SJCRH30 (cell line): ENCODE results near the gene BIRC6. TPM values are rescaled to one million over a fixed set of nuclear protein-coding genes. Genes with fewer than 3 reads are reported as not detected.

Source experiments
- DNase-seq, 2 experiments: peaks; one replicate each; pipeline ENCODE4 v3.0.0-alpha.2; 2015 to 2020
- H3K27ac ChIP-seq: fragments of 250-450 bp; sonication (Bioruptor Pico); 2 replicates; pipeline ENCODE4 v1.5.1; 2020; ENCODE audit warnings: mild to moderate bottlenecking, moderate library complexity
- H3K27me3 ChIP-seq: fragments of 250-450 bp; sonication (Bioruptor Pico); 2 replicates; pipeline ENCODE4 v1.5.1; 2020; ENCODE audit warnings: mild to moderate bottlenecking, moderate library complexity
- H3K36me3 ChIP-seq: fragments of 250-450 bp; sonication (Bioruptor Pico); 2 replicates; pipeline ENCODE4 v1.5.1; 2020; ENCODE audit warnings: mild to moderate bottlenecking, moderate library complexity
- H3K4me1 ChIP-seq: fragments of 250-450 bp; sonication (Bioruptor Pico); 2 replicates; pipeline ENCODE4 v1.5.1; 2020; ENCODE audit warnings: mild to moderate bottlenecking, moderate library complexity
- H3K4me3 ChIP-seq: fragments of 250-450 bp; sonication (Bioruptor Pico); 2 replicates; pipeline ENCODE4 v1.5.1; 2020; ENCODE audit warnings: mild to moderate bottlenecking, moderate library complexity
- H3K9me3 ChIP-seq: fragments of 250-450 bp; sonication (Bioruptor Pico); replicated peaks from 2 replicates; pipeline ENCODE4 v1.5.1; 2020; ENCODE audit warnings: mild to moderate bottlenecking, moderate library complexity
- total RNA-seq: library from RNA; depleted of rRNA; stranded (reverse); fragments of >200 nt; shearing (Covaris generic); gene quantifications from 2 replicates; pipeline ENCODE4 v1.2.3, GENCODE V29; 2014

The BIRC6 gene
- total RNA-seq, 1 experiment from 2014 or later = 113 TPM

- Histone ChIP-seq H3K27ac (no peak overlapping the region), H3K27me3 (no peaks in the 10 kb centered on the region), H3K4me1 (no peaks in the 10 kb centered on the region), H3K9me3 (no peaks in the 10 kb centered on the region), H3K4me3 (no peak overlapping the region), H3K36me3 (peaks cover 28% of the 10 kb centered on the region)
- peak in 1 of 2 experiments; percentile 72 for DNase-seq
These were observed 197.1 kb downstream of the BIRC6 start for GRCh38 chr2:32553829-32554432.

- Histone ChIP-seq H3K36me3 (peaks cover 23% of the 10 kb centered on the region), H3K27ac (no peak overlapping the region), H3K4me1 (no peaks in the 10 kb centered on the region), H3K4me3 (no peak overlapping the region), H3K9me3 (no peaks in the 10 kb centered on the region), H3K27me3 (no peaks in the 10 kb centered on the region)
- DNase-seq = no peak
These were observed 201.7 kb downstream of the BIRC6 start for GRCh38 chr2:32558492-32558891.

DNA sequence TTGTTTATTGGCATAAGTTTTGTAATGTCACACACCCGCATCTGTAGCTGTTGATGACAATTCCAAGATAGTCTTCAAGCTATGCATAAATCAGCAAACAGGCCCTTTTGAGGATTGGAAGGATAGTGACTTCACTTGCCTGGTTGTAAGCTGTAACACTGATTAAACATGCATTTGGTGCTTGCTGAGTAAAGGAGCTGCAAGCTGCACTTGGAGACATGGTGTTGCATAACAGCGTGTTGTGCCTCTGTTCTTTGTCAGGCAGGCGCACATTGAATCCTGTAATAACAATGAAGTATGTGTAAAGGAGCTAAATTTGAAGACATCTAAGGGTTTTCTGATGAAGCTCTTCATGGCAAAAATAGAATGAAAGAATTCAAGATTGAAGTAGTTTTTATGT, 202.3 kb downstream of the BIRC6 start:
- Histone ChIP-seq H3K27ac (no peak overlapping the region), H3K4me1 (no peaks in the 10 kb centered on the region), H3K9me3 (no peaks in the 10 kb centered on the region), H3K27me3 (no peaks in the 10 kb centered on the region), H3K4me3 (no peak overlapping the region), H3K36me3 (peaks cover 20% of the 10 kb centered on the region)
- no peak for DNase-seq

DNA sequence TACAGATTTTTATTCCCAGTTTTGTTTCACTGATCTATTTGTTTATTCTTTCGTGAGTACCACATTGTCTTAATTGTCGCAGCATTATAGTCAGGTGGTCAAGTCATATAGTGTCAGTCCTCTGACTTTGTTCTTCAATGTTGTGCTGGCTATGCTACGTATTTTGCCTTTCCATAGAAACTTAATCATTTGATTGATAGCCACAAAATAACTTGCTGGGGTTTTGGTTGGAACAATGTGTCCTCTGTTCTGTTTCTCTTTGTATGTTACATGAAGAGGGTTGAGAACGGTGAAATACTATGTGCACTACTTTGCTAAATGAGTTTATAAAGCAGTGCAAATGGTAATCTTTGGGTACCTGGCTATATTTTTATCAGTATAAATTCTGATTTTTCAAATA, 206.1 kb downstream of the BIRC6 start:
- Histone ChIP-seq H3K4me3 (no peak overlapping the region), H3K27me3 (no peaks in the 10 kb centered on the region), H3K36me3 (peaks cover 31% of the 10 kb centered on the region), H3K9me3 (0 out of 2 replicates have a peak, but pooled peaks cover 2% of the 10 kb centered on the region), H3K4me1 (no peaks in the 10 kb centered on the region), H3K27ac (no peak overlapping the region)
- no peak for DNase-seq

GRCh38 chr2:32564417-32565035, 207.7 kb downstream of the BIRC6 start:
- Histone ChIP-seq H3K4me3 (no peak overlapping the region), H3K36me3 (peaks cover 28% of the 10 kb centered on the region), H3K9me3 (0 out of 2 replicates have a peak, but pooled peaks cover 2% of the 10 kb centered on the region), H3K4me1 (no peaks in the 10 kb centered on the region), H3K27ac (no peak overlapping the region), H3K27me3 (no peaks in the 10 kb centered on the region)
- no peak for DNase-seq

DNA sequence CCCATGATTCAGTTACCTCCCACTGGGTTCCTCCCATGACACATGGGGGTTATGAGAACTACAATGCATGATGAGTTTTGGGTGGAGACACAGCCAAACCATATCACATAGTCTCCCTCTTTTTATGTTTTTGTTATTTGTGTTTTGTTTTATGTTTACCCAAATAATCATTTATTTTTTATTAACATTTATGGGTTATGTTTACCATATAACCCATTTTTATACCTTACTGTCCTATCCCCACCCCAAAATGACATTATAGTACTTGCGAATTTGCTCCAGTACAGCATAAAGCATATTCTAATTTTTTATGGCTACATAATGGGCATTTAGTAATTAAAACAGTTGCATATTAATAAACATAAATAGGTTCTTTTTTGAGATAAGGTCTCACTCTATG, 209.1 kb downstream of the BIRC6 start:
- DNase-seq = no peak
- Histone ChIP-seq H3K4me1 (no peaks in the 10 kb centered on the region), H3K36me3 (peaks cover 28% of the 10 kb centered on the region), H3K9me3 (0 out of 2 replicates have a peak, but pooled peaks cover 2% of the 10 kb centered on the region), H3K4me3 (no peak overlapping the region), H3K27ac (no peak overlapping the region), H3K27me3 (no peaks in the 10 kb centered on the region)

DNA sequence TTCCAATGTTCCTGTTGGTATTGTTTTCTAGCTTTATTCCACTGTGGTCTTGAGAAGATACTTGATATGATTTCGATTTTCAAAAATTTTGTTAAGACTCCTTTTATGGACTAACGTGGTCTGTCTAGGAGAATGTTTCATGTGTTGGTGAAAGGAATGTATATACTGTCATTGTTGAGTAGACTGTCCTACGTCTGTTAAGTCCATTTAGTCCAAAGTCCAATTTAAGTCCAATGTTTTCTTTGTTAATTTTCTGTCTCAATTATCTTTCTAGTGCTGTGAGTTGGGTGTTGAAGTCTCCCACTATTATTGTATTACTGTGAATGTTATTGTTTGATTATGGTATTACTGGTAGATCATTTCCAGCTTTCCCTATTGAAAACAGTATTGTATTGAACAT, 215.2 kb downstream of the BIRC6 start:
- peaks cover 6% of the 10 kb centered on the region for H3K4me1 ChIP-seq
- peaks cover 29% of the 10 kb centered on the region for H3K36me3 ChIP-seq
- no peak for DNase-seq
- H3K27me3 ChIP-seq = no peaks in the 10 kb centered on the region
- H3K4me3 ChIP-seq = no peak overlapping the region
- no peak overlapping the region for H3K27ac ChIP-seq
- H3K9me3 ChIP-seq = 0 out of 2 replicates have a peak, but pooled peaks cover 2% of the 10 kb centered on the region

DNA sequence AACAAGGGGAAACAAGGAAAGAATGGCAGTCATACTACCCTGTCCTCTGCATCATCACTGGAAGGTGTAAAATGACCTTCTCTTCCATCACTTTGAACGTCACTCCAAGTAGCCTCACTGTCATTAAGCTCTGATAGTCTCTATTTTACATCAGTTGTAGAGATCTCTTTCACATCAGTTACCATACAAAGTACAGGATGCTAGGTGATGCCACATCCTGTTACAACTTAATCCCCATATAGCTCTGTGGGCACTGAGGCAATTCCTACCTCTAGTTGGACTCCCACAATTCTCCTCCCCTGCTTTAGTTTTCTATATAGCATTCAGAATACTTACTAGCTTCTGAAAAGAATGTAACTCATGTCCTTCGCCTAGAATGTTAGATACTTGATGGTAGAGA, 215.9 kb downstream of the BIRC6 start:
- H3K27me3 ChIP-seq = no peaks in the 10 kb centered on the region
- H3K4me1 ChIP-seq = peaks cover 12% of the 10 kb centered on the region
- no peaks in the 10 kb centered on the region for H3K9me3 ChIP-seq
- peaks cover 26% of the 10 kb centered on the region for H3K36me3 ChIP-seq
- H3K27ac ChIP-seq = no peak overlapping the region
- DNase-seq = no peak
- H3K4me3 ChIP-seq = no peak overlapping the region

GRCh38 chr2:32591669-32592463, 235.0 kb downstream of the BIRC6 start:
- H3K9me3 ChIP-seq = no peaks in the 10 kb centered on the region
- H3K36me3 ChIP-seq = peaks cover 21% of the 10 kb centered on the region
- no peak overlapping the region for H3K4me3 ChIP-seq
- H3K27me3 ChIP-seq = no peaks in the 10 kb centered on the region
- no peak overlapping the region for H3K27ac ChIP-seq
- DNase-seq = no peak
- no peaks in the 10 kb centered on the region for H3K4me1 ChIP-seq

DNA sequence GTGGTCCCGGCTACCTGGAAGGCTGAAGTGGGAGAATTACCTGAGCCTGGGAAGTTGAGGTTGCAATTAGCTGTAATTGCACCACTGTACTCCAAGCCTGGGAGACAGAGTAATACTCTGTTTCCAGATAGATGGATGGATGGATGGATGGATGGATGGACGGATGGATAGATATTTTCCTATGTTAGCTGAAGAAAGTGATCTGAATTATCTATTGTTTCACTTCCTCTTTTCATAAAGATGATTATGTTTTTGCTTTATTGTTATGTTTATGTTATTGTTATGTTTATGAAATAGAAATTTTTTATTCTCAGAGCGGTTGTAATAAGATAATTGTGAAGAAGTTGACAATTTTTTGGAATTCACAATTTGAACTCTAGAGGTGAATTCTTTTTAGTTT, 237.8 kb downstream of the BIRC6 start:
- Histone ChIP-seq H3K27ac (no peak overlapping the region), H3K36me3 (peaks cover 24% of the 10 kb centered on the region), H3K9me3 (no peaks in the 10 kb centered on the region), H3K4me3 (no peak overlapping the region), H3K27me3 (no peaks in the 10 kb centered on the region), H3K4me1 (no peaks in the 10 kb centered on the region)
- DNase-seq = no peak

- no peak overlapping the region for H3K27ac ChIP-seq
- H3K4me3 ChIP-seq = no peak overlapping the region
- H3K27me3 ChIP-seq = no peaks in the 10 kb centered on the region
- H3K36me3 ChIP-seq = peaks cover 70% of the 10 kb centered on the region
- no peaks in the 10 kb centered on the region for H3K9me3 ChIP-seq
- no peak for DNase-seq
- no peaks in the 10 kb centered on the region for H3K4me1 ChIP-seq
These were observed 254.5 kb downstream of the BIRC6 start for GRCh38 chr2:32611366-32611765.

GRCh38 chr2:32611771-32612170, 254.9 kb downstream of the BIRC6 start:
- Histone ChIP-seq H3K36me3 (peaks cover 70% of the 10 kb centered on the region), H3K27me3 (no peaks in the 10 kb centered on the region), H3K4me1 (no peaks in the 10 kb centered on the region), H3K27ac (no peak overlapping the region), H3K9me3 (no peaks in the 10 kb centered on the region), H3K4me3 (no peak overlapping the region)
- no peak for DNase-seq

GRCh38 chr2:32614084-32614483, 257.3 kb downstream of the BIRC6 start:
- no peak overlapping the region for H3K27ac ChIP-seq
- H3K36me3 ChIP-seq = peaks cover 67% of the 10 kb centered on the region
- no peak for DNase-seq
- no peaks in the 10 kb centered on the region for H3K27me3 ChIP-seq
- H3K4me3 ChIP-seq = no peak overlapping the region
- H3K4me1 ChIP-seq = no peaks in the 10 kb centered on the region
- H3K9me3 ChIP-seq = no peaks in the 10 kb centered on the region

DNA sequence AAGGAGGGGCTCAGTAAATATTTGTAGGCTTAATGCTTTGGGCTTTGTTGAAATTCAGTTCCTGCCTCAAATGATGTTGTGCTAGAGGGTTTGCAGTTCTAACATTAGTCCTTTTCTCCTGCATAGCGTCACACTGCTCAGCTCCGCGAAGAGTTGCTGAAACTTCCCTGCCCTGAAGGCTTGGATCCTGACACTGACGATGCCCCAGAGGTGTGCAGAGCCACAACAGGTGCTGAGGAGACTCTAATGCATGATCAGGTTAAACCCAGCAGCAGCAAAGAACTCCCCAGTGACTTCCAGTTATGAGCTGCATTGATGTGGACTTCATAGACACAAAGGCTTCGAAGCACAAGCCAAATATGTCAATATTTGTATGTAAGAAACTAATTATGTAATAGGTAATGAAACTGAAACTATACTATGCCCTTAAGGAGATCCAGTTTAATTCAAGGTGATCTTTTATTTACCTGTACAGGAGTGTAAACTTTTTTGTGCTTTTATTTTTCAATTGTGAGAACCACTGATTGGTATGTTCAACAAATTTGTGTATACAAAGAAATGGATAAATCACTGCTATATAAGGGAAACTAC, 260.9 kb downstream of the BIRC6 start:
- H3K4me3 ChIP-seq = no peak overlapping the region
- no peak overlapping the region for H3K27ac ChIP-seq
- H3K9me3 ChIP-seq = no peaks in the 10 kb centered on the region
- H3K4me1 ChIP-seq = no peaks in the 10 kb centered on the region
- H3K27me3 ChIP-seq = no peaks in the 10 kb centered on the region
- DNase-seq = no peak
- H3K36me3 ChIP-seq = peaks cover 51% of the 10 kb centered on the region
